Lower lobe of right lung (tissue), 2 donors: ENCODE data around the gene S100A3. TPM values are rescaled to one million over a fixed set of nuclear protein-coding genes. Genes with fewer than 3 reads are reported as not detected.

Source experiments
- ATAC-seq, 2 donors: fragments of 200-7000 bp; cut with Tn5 transposase; one replicate each; pipeline ENCODE4 v1.9.1; 2020 to 2022; ENCODE audit warnings: mild to moderate bottlenecking in 2 of 2, moderate library complexity in 2 of 2
- DNase-seq: peaks from one replicate; pipeline ENCODE4 v3.0.0-alpha.2; 2020
- H3K27ac ChIP-seq: fragments of 200-600 bp; one replicate; pipeline ENCODE4 v1.8.0; 2022
- H3K27me3 ChIP-seq: fragments of 200-600 bp; one replicate; pipeline ENCODE4 v1.8.0; 2022; ENCODE audit warnings: low read depth
- H3K36me3 ChIP-seq: fragments of 200-600 bp; one replicate; pipeline ENCODE4 v1.8.0; 2022; ENCODE audit warnings: mild to moderate bottlenecking
- H3K4me1 ChIP-seq: fragments of 200-600 bp; one replicate; pipeline ENCODE4 v1.8.0; 2022
- H3K4me3 ChIP-seq: fragments of 200-600 bp; one replicate; pipeline ENCODE4 v1.8.0; 2022; ENCODE audit warnings: mild to moderate bottlenecking
- H3K9me3 ChIP-seq: fragments of 200-600 bp; one replicate; pipeline ENCODE4 v1.8.0; 2022
- intact Hi-C: fragments of 100-400 bp; cut with DNase I; formaldehyde crosslinking; loops from one replicate; pipeline ENCODE4 v1.11.0; 2022
- total RNA-seq: library from RNA; stranded (reverse); fragmentation: NEBNext Ultra II Directional; extraction: Animal tissue kit (Norgen Biotek cat#: 25700); gene quantifications from one replicate; pipeline ENCODE4 v1.2.1, GENCODE V29; 2021
- TF ChIP-seq, protein P1 (sequence below): fragments of 200-600 bp; IDR thresholded peaks from one replicate; pipeline ENCODE4 v1.8.0; 2022; ENCODE audit warnings: antibody characterized with exemption, mild to moderate bottlenecking
- donor health status: DM: no; HTN: yes; CAD: no; lungs with severe emphysema.

S100A3 gene
- total RNA-seq, 1 donor from 2014 or later = 4.5 TPM

DNA sequence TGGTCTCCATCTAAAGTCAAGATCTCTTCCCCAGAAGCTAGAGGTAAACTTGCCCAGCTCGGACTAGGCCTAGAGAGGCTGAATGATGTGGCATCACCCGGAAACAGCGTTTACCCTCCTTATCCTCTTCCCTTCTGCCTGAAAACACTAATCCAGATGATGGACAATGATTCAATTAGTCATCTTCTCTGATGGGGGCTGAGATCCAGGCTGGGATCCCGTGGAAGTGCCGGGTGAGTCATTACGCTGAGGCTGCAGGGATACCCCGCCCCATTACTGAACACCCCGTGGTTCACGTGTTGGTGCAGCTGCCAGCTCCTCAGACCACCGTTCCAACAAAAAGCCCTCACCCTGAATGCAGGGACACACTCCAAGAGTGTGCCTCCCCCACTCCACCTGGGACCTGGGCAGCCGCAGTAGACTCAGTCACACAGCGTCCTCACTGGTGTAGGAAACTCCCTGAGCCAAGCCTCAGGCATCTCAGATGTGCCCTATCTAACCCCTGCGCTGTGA lies 15.3 kb downstream of the S100A3 start:
- DNase-seq (no peak), ATAC-seq (peak in 1 of 2 donors; percentile 30)
- Histone ChIP-seq H3K9me3 (no peaks in the 10 kb centered on the region), H3K27me3 (no peaks in the 10 kb centered on the region), H3K36me3 (peaks cover 12% of the 10 kb centered on the region), H3K4me1 (peaks cover 46% of the 10 kb centered on the region), H3K4me3 (peak overlapping the region; percentile 98), H3K27ac (peak overlapping the region; percentile 100)
- intact Hi-C loops = loop anchor here (5.0 kb wide), 1 partner anchor 34 kb away; the partner anchor contains the start of gene S100A2
- TF ChIP-seq, protein P1, sequence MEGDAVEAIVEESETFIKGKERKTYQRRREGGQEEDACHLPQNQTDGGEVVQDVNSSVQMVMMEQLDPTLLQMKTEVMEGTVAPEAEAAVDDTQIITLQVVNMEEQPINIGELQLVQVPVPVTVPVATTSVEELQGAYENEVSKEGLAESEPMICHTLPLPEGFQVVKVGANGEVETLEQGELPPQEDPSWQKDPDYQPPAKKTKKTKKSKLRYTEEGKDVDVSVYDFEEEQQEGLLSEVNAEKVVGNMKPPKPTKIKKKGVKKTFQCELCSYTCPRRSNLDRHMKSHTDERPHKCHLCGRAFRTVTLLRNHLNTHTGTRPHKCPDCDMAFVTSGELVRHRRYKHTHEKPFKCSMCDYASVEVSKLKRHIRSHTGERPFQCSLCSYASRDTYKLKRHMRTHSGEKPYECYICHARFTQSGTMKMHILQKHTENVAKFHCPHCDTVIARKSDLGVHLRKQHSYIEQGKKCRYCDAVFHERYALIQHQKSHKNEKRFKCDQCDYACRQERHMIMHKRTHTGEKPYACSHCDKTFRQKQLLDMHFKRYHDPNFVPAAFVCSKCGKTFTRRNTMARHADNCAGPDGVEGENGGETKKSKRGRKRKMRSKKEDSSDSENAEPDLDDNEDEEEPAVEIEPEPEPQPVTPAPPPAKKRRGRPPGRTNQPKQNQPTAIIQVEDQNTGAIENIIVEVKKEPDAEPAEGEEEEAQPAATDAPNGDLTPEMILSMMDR = no peak

DNA sequence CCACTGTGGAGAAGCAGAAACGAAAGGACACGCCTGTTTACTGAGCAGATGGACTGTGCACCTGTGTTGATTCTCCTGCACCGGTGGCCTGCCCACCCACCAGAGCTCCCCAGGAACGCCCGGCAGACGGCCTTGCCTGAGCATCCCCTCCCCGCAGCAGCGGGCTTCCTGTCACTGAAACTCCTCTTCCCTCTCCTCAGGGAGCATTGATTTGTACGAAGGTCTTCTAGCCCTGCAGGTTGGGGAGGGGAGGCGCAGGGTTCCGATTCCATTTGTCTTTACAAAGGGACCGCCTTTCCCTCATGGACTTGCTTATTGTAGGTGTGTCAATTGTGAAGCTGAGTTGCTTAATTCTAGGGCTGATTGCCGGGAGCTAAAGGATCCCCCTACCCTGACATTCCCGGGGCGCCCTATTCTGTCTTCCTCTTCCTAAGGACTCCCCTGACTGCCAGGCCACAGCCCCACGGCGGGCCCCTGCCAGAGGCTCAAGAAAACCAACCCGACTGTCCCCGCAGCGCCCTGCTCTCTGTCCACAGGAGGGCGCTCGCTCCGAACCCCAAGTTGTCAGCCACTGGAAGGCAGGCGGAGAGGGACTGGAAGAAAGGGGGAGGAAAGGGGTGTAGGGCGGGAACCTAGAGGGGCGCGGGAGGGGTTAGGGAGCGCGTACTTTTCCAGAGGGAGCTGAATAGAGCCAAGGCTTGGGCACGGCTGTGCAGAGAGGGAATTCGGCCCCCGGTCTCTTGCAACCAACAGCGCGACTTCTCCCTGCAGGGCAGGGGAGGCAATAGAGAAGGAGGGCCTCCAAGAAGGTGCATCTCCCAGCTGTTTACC lies 16.1 kb downstream of the S100A3 start:
- Histone ChIP-seq H3K4me1 (peaks cover 46% of the 10 kb centered on the region), H3K9me3 (no peaks in the 10 kb centered on the region), H3K4me3 (peak overlapping the region; percentile 98), H3K27ac (peak overlapping the region; percentile 100), H3K36me3 (peaks cover 14% of the 10 kb centered on the region), H3K27me3 (no peaks in the 10 kb centered on the region)
- ATAC-seq (peak; percentile 69 to 80), DNase-seq (peak; percentile 92)
- intact Hi-C loops = loop anchor here (5.0 kb wide), 1 partner anchor 34 kb away; the partner anchor contains the start of gene S100A2
- TF ChIP-seq, protein P1 = peak; percentile 92

DNA sequence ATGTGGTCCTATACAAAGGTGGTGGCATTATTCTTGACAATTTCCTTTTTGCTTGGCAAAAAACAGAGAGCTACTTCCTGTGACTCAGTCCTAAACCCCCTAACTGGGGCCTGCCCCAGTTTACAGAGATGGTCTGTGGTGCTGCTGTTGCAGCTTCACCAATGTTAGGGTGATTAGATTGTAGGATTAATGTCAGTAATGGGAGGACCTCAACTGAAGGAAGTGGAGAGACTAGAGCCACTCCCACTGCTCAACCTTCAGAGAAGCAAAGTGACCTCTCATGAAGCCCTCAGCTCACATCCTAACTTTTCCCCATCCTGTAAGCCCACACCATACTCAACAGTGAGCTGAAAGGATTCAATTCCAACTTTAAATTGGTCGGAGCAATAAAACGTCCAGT lies 16.9 kb downstream of the S100A3 start:
- peak overlapping the region; percentile 98 for H3K4me3 ChIP-seq
- H3K4me1 ChIP-seq = peaks cover 45% of the 10 kb centered on the region

DNA sequence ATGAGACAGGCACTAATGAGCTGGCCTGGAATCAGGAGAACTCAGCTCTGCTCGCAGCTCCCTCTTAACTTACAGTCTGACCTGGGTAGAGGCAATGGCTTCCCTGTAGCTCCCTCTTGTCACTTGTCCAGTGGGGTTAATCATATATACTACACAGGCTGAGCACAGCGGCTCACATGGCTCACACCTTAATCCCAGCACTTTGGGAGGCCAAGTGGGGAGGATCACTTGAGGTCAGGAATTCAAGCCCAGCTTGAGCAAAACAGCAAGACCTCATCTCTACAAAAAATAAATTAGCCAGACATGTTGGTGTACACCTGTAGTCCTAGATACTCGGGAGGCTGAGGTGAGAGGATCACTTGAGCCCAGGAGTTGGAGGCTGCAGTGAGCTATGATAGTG lies 17.4 kb downstream of the S100A3 start:
- H3K36me3 ChIP-seq = peaks cover 17% of the 10 kb centered on the region
- intact Hi-C loops = loop anchor here (5.0 kb wide), 1 partner anchor 36 kb away; the partner anchor contains the start of gene S100A2
- H3K4me1 ChIP-seq = peaks cover 40% of the 10 kb centered on the region
- H3K9me3 ChIP-seq = no peaks in the 10 kb centered on the region
- TF ChIP-seq, protein P1 = no peak
- no peak for ATAC-seq
- H3K27ac ChIP-seq = no peak overlapping the region
- no peak overlapping the region for H3K4me3 ChIP-seq
- no peak for DNase-seq
- H3K27me3 ChIP-seq = no peaks in the 10 kb centered on the region

More for the DNA sequence above, 16.9 kb downstream of the S100A3 start:
- Histone ChIP-seq H3K27ac (peak overlapping the region; percentile 100), H3K9me3 (no peaks in the 10 kb centered on the region), H3K36me3 (peaks cover 17% of the 10 kb centered on the region), H3K27me3 (no peaks in the 10 kb centered on the region)
- DNase-seq = no peak
- no peak for ATAC-seq
- TF ChIP-seq, protein P1 = no peak
- intact Hi-C loops = loop anchor here (5.0 kb wide), 1 partner anchor 35 kb away; the partner anchor contains the start of gene S100A2

DNA sequence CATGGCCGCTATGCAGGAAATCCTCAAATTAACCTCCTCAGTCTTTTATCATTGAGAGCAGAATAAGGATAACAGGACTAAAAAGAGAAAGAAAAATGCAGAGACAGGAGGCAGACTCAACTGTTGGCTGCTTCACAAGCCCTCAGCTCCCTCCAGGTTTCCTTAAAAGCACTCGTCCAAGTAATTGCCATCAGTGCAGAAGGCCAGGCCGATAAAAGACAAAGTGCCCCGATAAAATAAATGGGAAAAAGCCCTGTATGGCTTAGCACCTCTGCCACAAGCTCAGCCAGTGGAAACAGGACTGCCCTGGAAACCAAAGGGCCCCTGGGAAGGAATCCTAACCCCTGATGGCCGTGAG lies 21.4 kb downstream of the S100A3 start:
- Histone ChIP-seq H3K36me3 (peaks cover 5% of the 10 kb centered on the region), H3K27me3 (no peaks in the 10 kb centered on the region), H3K9me3 (no peaks in the 10 kb centered on the region), H3K4me3 (no peak overlapping the region), H3K27ac (no peak overlapping the region), H3K4me1 (peaks cover 22% of the 10 kb centered on the region)
- TF ChIP-seq, protein P1 = no peak
- no peak for DNase-seq
- intact Hi-C loops = no loop called here
- no peak for ATAC-seq
